NCI-H345 treated with DMSO at 0.1 percent for 48 hours (cell line): ENCODE measurements around the gene GRIP2.

Experiments used
- DNase-seq: peaks from one replicate; lab custom pipeline; 2025; ENCODE audit not compliant: unreplicated experiment; lab: John Stamatoyannopoulos, UW

The GRIP2 gene

GRCh38 chr3:14439501-14440167 lies 100.5 kb downstream of the GRIP2 start:
- DNase-seq = peak; percentile 90
